ENCODE data around the gene GP1BA.

Gene GP1BA

DNA sequence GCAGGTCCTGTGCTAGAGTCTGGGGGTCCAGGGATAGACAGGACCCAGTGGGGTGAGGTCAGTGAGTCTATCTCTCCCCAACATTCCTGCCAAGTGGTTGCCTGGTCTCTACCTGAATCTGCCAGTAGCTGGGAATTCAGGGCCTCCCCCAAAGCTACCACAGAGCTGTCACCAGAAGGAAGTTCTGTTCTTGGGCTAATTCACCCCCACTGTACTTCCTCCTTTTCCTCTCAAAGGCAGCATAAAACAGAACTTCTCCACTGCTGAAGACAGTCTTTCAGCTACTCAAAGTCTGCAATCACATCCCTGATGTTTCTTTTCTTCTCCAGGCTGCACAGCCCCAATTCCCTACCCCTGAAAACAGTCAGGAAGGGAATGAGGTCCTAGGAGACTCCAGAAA lies 46.6 kb downstream of the GP1BA start:
- H3K27ac ChIP-seq (ENCODE audit: low read depth, low read length, poor library complexity, severe bottlenecking): peak overlapping the region; percentile 47
- H3K4me3 ChIP-seq (ENCODE audit: low read depth, low read length, poor library complexity, severe bottlenecking): no peak overlapping the region
- H3K79me2 ChIP-seq (ENCODE audit: insufficient read depth, low read length): no peaks in the 10 kb centered on the region
- no peaks in the 10 kb centered on the region for H3K27me3 ChIP-seq (ENCODE audit: insufficient read depth, low read length)
- H3K9ac ChIP-seq (ENCODE audit: low read length): no peak overlapping the region
- TF ChIP-seq, protein P1, sequence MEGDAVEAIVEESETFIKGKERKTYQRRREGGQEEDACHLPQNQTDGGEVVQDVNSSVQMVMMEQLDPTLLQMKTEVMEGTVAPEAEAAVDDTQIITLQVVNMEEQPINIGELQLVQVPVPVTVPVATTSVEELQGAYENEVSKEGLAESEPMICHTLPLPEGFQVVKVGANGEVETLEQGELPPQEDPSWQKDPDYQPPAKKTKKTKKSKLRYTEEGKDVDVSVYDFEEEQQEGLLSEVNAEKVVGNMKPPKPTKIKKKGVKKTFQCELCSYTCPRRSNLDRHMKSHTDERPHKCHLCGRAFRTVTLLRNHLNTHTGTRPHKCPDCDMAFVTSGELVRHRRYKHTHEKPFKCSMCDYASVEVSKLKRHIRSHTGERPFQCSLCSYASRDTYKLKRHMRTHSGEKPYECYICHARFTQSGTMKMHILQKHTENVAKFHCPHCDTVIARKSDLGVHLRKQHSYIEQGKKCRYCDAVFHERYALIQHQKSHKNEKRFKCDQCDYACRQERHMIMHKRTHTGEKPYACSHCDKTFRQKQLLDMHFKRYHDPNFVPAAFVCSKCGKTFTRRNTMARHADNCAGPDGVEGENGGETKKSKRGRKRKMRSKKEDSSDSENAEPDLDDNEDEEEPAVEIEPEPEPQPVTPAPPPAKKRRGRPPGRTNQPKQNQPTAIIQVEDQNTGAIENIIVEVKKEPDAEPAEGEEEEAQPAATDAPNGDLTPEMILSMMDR (IDR thresholded peaks at IDR 0.05; ENCODE audit: low read length): no peak
- no peak for TF ChIP-seq EZH2 (IDR thresholded peaks at IDR 0.05; ENCODE audit: borderline replicate concordance, low read length)
- peaks cover 7% of the 10 kb centered on the region for H3K4me1 ChIP-seq (ENCODE audit: insufficient read depth, low read length, severe bottlenecking)
- no peaks in the 10 kb centered on the region for H3K9me3 ChIP-seq (ENCODE audit: low read length)
- no peak overlapping the region for H2AFZ ChIP-seq (ENCODE audit: low read length)
- peaks cover 58% of the 10 kb centered on the region for H3K36me3 ChIP-seq (ENCODE audit: insufficient read depth, low read length)
- no peak overlapping the region for H3K4me2 ChIP-seq (ENCODE audit: low read length)
- H3F3A ChIP-seq (ENCODE audit: insufficient read depth, low read length): no peaks in the 10 kb centered on the region
- H4K20me1 ChIP-seq (ENCODE audit: insufficient read depth, low read length): no peaks in the 10 kb centered on the region
- H3K9me2 ChIP-seq (ENCODE audit: low read depth, low read length): no peaks in the 10 kb centered on the region

DNA sequence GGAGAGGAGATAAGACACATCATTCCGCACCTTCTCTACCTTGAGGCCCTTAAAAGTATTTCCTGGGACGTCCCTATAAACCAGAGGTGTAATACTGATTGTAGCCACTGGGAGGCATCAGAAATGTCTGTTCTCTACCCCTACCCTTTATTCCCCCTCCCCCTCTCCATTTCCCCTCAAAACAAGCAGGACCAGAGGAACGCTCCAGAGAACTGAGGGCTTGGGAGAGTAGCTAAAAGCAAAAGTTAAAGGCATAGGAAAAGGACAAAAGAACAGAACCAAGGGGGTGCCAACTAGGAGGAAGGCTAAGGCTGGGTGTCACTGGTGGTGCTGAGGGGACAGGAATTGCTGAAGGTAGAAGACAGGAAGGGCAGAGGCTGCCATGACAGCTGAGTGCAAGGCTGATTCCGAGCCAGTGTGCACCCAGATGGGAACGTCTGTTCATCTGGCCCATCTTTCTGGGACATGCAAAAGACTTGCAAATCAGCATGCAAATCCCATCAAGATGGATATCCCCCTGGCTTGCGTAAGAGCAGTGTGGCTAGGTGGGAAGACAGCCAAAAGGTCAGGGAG lies 48.7 kb downstream of the GP1BA start:
- no peaks in the 10 kb centered on the region for H4K20me1 ChIP-seq (ENCODE audit: insufficient read depth, low read length)
- H3K79me2 ChIP-seq (ENCODE audit: insufficient read depth, low read length): no peaks in the 10 kb centered on the region
- no peaks in the 10 kb centered on the region for H3K9me2 ChIP-seq (ENCODE audit: low read depth, low read length)
- H3K36me3 ChIP-seq (ENCODE audit: insufficient read depth, low read length): peaks cover 56% of the 10 kb centered on the region
- no peaks in the 10 kb centered on the region for H3K9me3 ChIP-seq (ENCODE audit: low read length)
- TF ChIP-seq EZH2 (IDR thresholded peaks at IDR 0.05; ENCODE audit: borderline replicate concordance, low read length): no peak
- TF ChIP-seq, protein P1 (IDR thresholded peaks at IDR 0.05; ENCODE audit: low read length): peak; percentile 84
- no peak overlapping the region for H3K4me3 ChIP-seq (ENCODE audit: low read depth, low read length, poor library complexity, severe bottlenecking)
- peaks cover 8% of the 10 kb centered on the region for H3K4me1 ChIP-seq (ENCODE audit: insufficient read depth, low read length, severe bottlenecking)
- no peak overlapping the region for H2AFZ ChIP-seq (ENCODE audit: low read length)
- H3K27ac ChIP-seq (ENCODE audit: low read depth, low read length, poor library complexity, severe bottlenecking): peak overlapping the region; percentile 41
- H3F3A ChIP-seq (ENCODE audit: insufficient read depth, low read length): no peaks in the 10 kb centered on the region
- no peaks in the 10 kb centered on the region for H3K27me3 ChIP-seq (ENCODE audit: insufficient read depth, low read length)
- H3K9ac ChIP-seq (ENCODE audit: low read length): no peak overlapping the region
- no peak overlapping the region; the same call in 1 of the 2 replicates for H3K4me2 ChIP-seq (ENCODE audit: low read length)

DNA sequence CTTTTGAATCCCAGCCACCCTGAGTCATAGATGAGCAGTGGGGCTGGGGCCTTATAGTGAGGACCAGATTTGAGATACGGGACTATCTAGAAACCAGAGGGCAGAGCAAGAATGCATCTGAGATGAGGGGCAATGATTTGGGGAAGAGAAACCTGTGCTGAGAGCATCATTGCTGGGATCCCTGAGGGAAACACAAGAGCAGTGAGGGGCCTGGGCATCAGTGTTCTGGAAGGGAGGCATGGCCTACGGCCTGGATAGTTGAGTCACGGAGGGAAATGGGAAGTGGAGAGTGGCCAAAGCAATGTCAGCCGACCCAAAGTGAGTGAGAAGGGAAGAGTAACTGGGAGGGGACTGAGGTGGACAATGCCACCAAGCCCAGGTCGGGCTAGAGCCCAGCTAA lies 50.2 kb downstream of the GP1BA start:
- no peaks in the 10 kb centered on the region for H3F3A ChIP-seq (ENCODE audit: insufficient read depth, low read length)
- no peak overlapping the region for H3K27ac ChIP-seq (ENCODE audit: low read depth, low read length, poor library complexity, severe bottlenecking)
- H3K4me1 ChIP-seq (ENCODE audit: insufficient read depth, low read length, severe bottlenecking): peaks cover 19% of the 10 kb centered on the region
- H3K4me2 ChIP-seq (ENCODE audit: low read length): no peak overlapping the region
- no peaks in the 10 kb centered on the region for H3K9me3 ChIP-seq (ENCODE audit: low read length)
- no peak overlapping the region for H3K9ac ChIP-seq (ENCODE audit: low read length)
- H2AFZ ChIP-seq (ENCODE audit: low read length): no peak overlapping the region
- no peak for TF ChIP-seq EZH2 (IDR thresholded peaks at IDR 0.05; ENCODE audit: borderline replicate concordance, low read length)
- TF ChIP-seq, protein P1 (IDR thresholded peaks at IDR 0.05; ENCODE audit: low read length): no peak
- no peaks in the 10 kb centered on the region for H3K9me2 ChIP-seq (ENCODE audit: low read depth, low read length)
- no peaks in the 10 kb centered on the region for H4K20me1 ChIP-seq (ENCODE audit: insufficient read depth, low read length)
- no peak overlapping the region for H3K4me3 ChIP-seq (ENCODE audit: low read depth, low read length, poor library complexity, severe bottlenecking)
- H3K27me3 ChIP-seq (ENCODE audit: insufficient read depth, low read length): no peaks in the 10 kb centered on the region
- no peaks in the 10 kb centered on the region for H3K79me2 ChIP-seq (ENCODE audit: insufficient read depth, low read length)
- peaks cover 48% of the 10 kb centered on the region for H3K36me3 ChIP-seq (ENCODE audit: insufficient read depth, low read length)

Data from OCI-LY1 (cell line).